Occipital lobe (tissue), 2 donors: ENCODE results near the gene SEMA5A. TPM values are rescaled to one million over a fixed set of nuclear protein-coding genes. Genes with fewer than 3 reads are reported as not detected.

Source experiments
- DNase-seq: peaks from one replicate; lab custom pipeline; 2025; lab: John Stamatoyannopoulos, UW
- total RNA-seq: library from RNA; depleted of rRNA; stranded (reverse); fragments of >200 nt; gene quantifications from one replicate; pipeline ENCODE4 v1.2.3, GENCODE V29; 2014

The SEMA5A gene
- total RNA-seq, result 11.2 TPM

- DNase-seq, result peak; percentile 17
Observed at GRCh38 chr5:9545992-9546851, at the start of gene SEMA5A. TSS of gene SEMA5A (minus strand) at chr5:9546075. CDS start at chr5:9379946, 166,129 bp downstream.

GRCh38 chr5:9594913-9595312 is 49.0 kb upstream of the SEMA5A start:
- DNase-seq, result no peak

- DNase-seq, result no peak
Observed at GRCh38 chr5:9589049-9589835, 43.4 kb upstream of the SEMA5A start.

- DNase-seq, result no peak
Observed at GRCh38 chr5:9588254-9588653, 42.4 kb upstream of the SEMA5A start.

GRCh38 chr5:9587135-9587534 is 41.3 kb upstream of the SEMA5A start:
- DNase-seq, result no peak

- DNase-seq, result no peak
Observed at GRCh38 chr5:9582406-9582805, 36.5 kb upstream of the SEMA5A start.

- DNase-seq, result no peak
Observed at GRCh38 chr5:9573796-9574195, 27.9 kb upstream of the SEMA5A start.

GRCh38 chr5:9572246-9572645 is 26.4 kb upstream of the SEMA5A start:
- no peak for DNase-seq

GRCh38 chr5:9570876-9571275 is 25.0 kb upstream of the SEMA5A start:
- DNase-seq, result no peak

- no peak for DNase-seq
Observed at GRCh38 chr5:9567039-9567438, 21.2 kb upstream of the SEMA5A start.

GRCh38 chr5:9564752-9565151 is 18.9 kb upstream of the SEMA5A start:
- DNase-seq, result no peak

GRCh38 chr5:9562141-9562540 is 16.3 kb upstream of the SEMA5A start:
- DNase-seq, result no peak

GRCh38 chr5:9559965-9560364 is 14.1 kb upstream of the SEMA5A start:
- no peak for DNase-seq

GRCh38 chr5:9558319-9558965 is 12.6 kb upstream of the SEMA5A start:
- DNase-seq, result no peak

GRCh38 chr5:9557696-9558095 is 11.8 kb upstream of the SEMA5A start:
- no peak for DNase-seq

GRCh38 chr5:9555961-9556360 is 10.1 kb upstream of the SEMA5A start:
- DNase-seq, result no peak

GRCh38 chr5:9554122-9554521 is 8.2 kb upstream of the SEMA5A start:
- DNase-seq, result no peak

- DNase-seq, result no peak
Observed at GRCh38 chr5:9553561-9553960, 7.7 kb upstream of the SEMA5A start.

GRCh38 chr5:9551567-9552537 is 6.0 kb upstream of the SEMA5A start:
- no peak for DNase-seq

GRCh38 chr5:9549941-9550340 is 4.1 kb upstream of the SEMA5A start:
- no peak for DNase-seq
